Cardiac fibroblast (primary cell): ENCODE results near the gene TMEM91.

ENCODE experiments used
- DNase-seq, 2 donors: peaks; one replicate each; pipeline versions ENCODE4 v3.0.0 to v3.0.0-alpha.2; 2010; ENCODE audit warnings: low read depth in 2 of 2
- H3K4me3 ChIP-seq, 2 donors: replicated peaks in 1 of 2; 1 replicate in 1 of 2; 2 replicates in 1 of 2; pipeline ENCODE4 v1.5.1; 2011; ENCODE audit warnings: low read depth in 2 of 2, low read length in 2 of 2, mild to moderate bottlenecking in 2 of 2, moderate library complexity in 1 of 2
- TF ChIP-seq, protein P1 (sequence below): IDR thresholded peaks from one replicate; pipeline ENCODE4 v1.5.1; 2011; ENCODE audit warnings: low read depth, mild to moderate bottlenecking, low read length, inconsistent platforms

TMEM91 gene

GRCh38 chr19:41427647-41428480 is 51.5 kb downstream of the TMEM91 start:
- no peak for DNase-seq
- H3K4me3 ChIP-seq = peak overlapping the region; percentile 29 to 53
- TF ChIP-seq, protein P1, sequence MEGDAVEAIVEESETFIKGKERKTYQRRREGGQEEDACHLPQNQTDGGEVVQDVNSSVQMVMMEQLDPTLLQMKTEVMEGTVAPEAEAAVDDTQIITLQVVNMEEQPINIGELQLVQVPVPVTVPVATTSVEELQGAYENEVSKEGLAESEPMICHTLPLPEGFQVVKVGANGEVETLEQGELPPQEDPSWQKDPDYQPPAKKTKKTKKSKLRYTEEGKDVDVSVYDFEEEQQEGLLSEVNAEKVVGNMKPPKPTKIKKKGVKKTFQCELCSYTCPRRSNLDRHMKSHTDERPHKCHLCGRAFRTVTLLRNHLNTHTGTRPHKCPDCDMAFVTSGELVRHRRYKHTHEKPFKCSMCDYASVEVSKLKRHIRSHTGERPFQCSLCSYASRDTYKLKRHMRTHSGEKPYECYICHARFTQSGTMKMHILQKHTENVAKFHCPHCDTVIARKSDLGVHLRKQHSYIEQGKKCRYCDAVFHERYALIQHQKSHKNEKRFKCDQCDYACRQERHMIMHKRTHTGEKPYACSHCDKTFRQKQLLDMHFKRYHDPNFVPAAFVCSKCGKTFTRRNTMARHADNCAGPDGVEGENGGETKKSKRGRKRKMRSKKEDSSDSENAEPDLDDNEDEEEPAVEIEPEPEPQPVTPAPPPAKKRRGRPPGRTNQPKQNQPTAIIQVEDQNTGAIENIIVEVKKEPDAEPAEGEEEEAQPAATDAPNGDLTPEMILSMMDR = no peak

GRCh38 chr19:41428481-41428859 is 52.1 kb downstream of the TMEM91 start:
- DNase-seq = no peak
- H3K4me3 ChIP-seq = peak overlapping the region in 1 of 2 donors; percentile 53
- TF ChIP-seq, protein P1 = no peak

GRCh38 chr19:41430922-41431321 is 54.6 kb downstream of the TMEM91 start:
- DNase-seq = no peak
- no peak overlapping the region for H3K4me3 ChIP-seq
- TF ChIP-seq, protein P1 = no peak

- peak; percentile 40 to 57 for DNase-seq
- no peak overlapping the region for H3K4me3 ChIP-seq
- TF ChIP-seq, protein P1 = peak; percentile 35
Observed at GRCh38 chr19:41431426-41432386, 55.4 kb downstream of the TMEM91 start.

DNA sequence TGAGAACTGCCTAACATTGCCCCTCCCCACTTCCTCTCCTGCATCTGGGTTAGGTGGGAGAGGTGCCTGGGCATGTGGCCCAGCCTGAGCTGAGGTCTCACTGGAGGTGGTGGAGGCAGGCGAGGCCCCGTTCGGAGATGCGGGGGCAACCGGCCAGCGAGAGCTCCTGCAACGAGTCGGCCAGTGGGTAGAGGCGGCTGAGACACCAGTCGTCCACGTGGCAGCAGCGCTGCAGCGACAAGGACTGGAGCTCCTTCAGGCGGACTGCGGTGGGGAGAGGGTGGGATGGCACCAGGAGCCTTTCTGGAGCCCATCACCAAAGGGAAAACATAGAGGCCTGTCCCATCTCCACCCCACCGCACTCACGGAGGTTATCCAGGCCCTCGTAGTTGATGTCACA is 56.8 kb downstream of the TMEM91 start:
- H3K4me3 ChIP-seq = no peak overlapping the region
- no peak for DNase-seq
- TF ChIP-seq, protein P1 = no peak
